H1 (cell line): ENCODE data around the gene NCOA6.

Experiments used
- CHD1 ChIP-seq: IDR thresholded peaks from 2 replicates; pipeline ENCODE4 v1.6.1; 2012; ENCODE audit warnings: low read depth, low read length, improper control_type of control experiment
- EP300 ChIP-seq, 2 experiments: IDR thresholded peaks; 1 replicate in 1 of 2; 2 replicates in 1 of 2; pipeline ENCODE4 v1.6.1; 2011 to 2012; ENCODE audit warnings: low read depth in 2 of 2, low read length in 2 of 2, mild to moderate bottlenecking in 2 of 2, borderline replicate concordance in 1 of 2, inconsistent platforms in 1 of 2, moderate library complexity in 1 of 2
- EZH2 ChIP-seq: fragments of 200-600 bp; sonication (generic); IDR thresholded peaks from 2 replicates; pipeline ENCODE4 v1.7.1; 2012; ENCODE audit warnings: low read depth, mild to moderate bottlenecking, moderate library complexity, low read length, inconsistent platforms; ENCODE audit not compliant: severe bottlenecking
- GABPA ChIP-seq: IDR thresholded peaks from 2 replicates; pipeline ENCODE4 v1.6.1; 2011; ENCODE audit warnings: mild to moderate bottlenecking, low read length, moderate library complexity, borderline replicate concordance; ENCODE audit not compliant: insufficient read depth
- HDAC6 ChIP-seq: IDR thresholded peaks from one replicate; pipeline ENCODE4 v1.7.1; 2012; ENCODE audit warnings: low read depth, mild to moderate bottlenecking, inconsistent platforms, low read length, moderate library complexity
- JUN ChIP-seq: IDR thresholded peaks from 2 replicates; pipeline ENCODE4 v1.6.1; 2011; ENCODE audit warnings: low read depth, mild to moderate bottlenecking, improper control_type of control experiment, low read length
- JUND ChIP-seq: IDR thresholded peaks from 2 replicates; pipeline ENCODE4 v1.6.1; 2011; ENCODE audit warnings: mild to moderate bottlenecking, improper control_type of control experiment, low read length
- SIN3A ChIP-seq, 2 experiments: IDR thresholded peaks in 1 of 2; conservative IDR thresholded peaks in 1 of 2; 2 replicates each; pipeline ENCODE4 v1.6.1; 2011 to 2012; ENCODE audit warnings: low read length in 2 of 2, improper control_type of control experiment in 1 of 2, low read depth in 1 of 2, mild to moderate bottlenecking in 1 of 2
- SP1 ChIP-seq: IDR thresholded peaks from 2 replicates; pipeline ENCODE4 v1.6.1; 2011; ENCODE audit warnings: low read depth, low read length
- TCF12 ChIP-seq: IDR thresholded peaks from 2 replicates; pipeline ENCODE4 v1.6.1; 2011; ENCODE audit warnings: low read depth, mild to moderate bottlenecking, low read length
- ZNF274 ChIP-seq: IDR thresholded peaks from 2 replicates; pipeline ENCODE4 v1.7.0; 2012; ENCODE audit warnings: low read length, borderline replicate concordance; ENCODE audit errors: extremely low read depth
- TF ChIP-seq, protein P1 (sequence below), 3 experiments: IDR thresholded peaks; 1 replicate in 2 of 3; 2 replicates in 1 of 3; pipeline versions ENCODE4 v1.5.1 to v1.6.1; 2011; ENCODE audit warnings: low read length in 3 of 3, mild to moderate bottlenecking in 3 of 3, inconsistent platforms in 2 of 3, low read depth in 1 of 3, moderate library complexity in 1 of 3; ENCODE audit not compliant: insufficient read depth in 1 of 3; ENCODE audit errors: control extremely low read depth in 1 of 3

DNA sequence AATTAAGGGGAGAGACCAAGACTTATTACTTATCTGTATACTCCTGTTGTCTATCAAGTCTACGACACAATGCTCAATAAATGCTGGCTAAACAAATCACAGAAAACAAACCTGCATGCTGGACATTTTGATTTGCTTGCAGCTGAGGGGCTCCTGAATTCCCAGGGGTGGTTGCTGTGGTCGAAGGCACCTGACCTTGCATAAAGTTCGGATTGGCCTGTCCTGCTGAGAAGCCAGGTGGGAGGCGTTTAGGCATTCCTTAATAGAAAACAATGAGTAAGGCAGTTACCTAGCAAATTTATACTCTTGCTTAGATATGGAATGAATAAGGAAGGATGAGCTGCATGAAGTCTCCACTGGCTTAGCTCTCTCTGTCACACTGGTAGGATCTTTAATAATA is 70.8 kb downstream of the NCOA6 start:
- TF ChIP-seq, protein P1, sequence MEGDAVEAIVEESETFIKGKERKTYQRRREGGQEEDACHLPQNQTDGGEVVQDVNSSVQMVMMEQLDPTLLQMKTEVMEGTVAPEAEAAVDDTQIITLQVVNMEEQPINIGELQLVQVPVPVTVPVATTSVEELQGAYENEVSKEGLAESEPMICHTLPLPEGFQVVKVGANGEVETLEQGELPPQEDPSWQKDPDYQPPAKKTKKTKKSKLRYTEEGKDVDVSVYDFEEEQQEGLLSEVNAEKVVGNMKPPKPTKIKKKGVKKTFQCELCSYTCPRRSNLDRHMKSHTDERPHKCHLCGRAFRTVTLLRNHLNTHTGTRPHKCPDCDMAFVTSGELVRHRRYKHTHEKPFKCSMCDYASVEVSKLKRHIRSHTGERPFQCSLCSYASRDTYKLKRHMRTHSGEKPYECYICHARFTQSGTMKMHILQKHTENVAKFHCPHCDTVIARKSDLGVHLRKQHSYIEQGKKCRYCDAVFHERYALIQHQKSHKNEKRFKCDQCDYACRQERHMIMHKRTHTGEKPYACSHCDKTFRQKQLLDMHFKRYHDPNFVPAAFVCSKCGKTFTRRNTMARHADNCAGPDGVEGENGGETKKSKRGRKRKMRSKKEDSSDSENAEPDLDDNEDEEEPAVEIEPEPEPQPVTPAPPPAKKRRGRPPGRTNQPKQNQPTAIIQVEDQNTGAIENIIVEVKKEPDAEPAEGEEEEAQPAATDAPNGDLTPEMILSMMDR (IDR thresholded peaks at IDR 0.05; ENCODE audit: control extremely low read depth in 1 of 3, insufficient read depth in 1 of 3, low read depth in 1 of 3, low read length in 3 of 3) = no peak
- TF ChIP-seq EP300 (IDR thresholded peaks at IDR 0.05; ENCODE audit: borderline replicate concordance in 1 of 2, low read depth in 2 of 2, low read length in 2 of 2) (no peak), SP1 (no peak), SIN3A (conservative IDR thresholded peaks at IDR 0.05 in 1 of 2, IDR thresholded peaks at IDR 0.05 in 1 of 2; ENCODE audit: low read depth in 1 of 2, low read length in 2 of 2) (no peak), JUN (no peak), JUND (no peak), GABPA (no peak), TCF12 (no peak), HDAC6 (no peak), EZH2 (no peak), ZNF274 (no peak), CHD1 (no peak)
